Measurements from ENCODE around the gene LOXHD1.

GRCh38 chr18:46477425-46478011 lies 179.5 kb downstream of the LOXHD1 start:
- TF ChIP-seq CTCF (IDR thresholded peaks at IDR 0.05) (no peak), CREB1 (CRISPR knock-in tag; IDR thresholded peaks at IDR 0.05) (no peak), TCF7 (CRISPR knock-in tag; IDR thresholded peaks at IDR 0.05; ENCODE audit: low read depth) (no peak), RELA (CRISPR knock-in tag; IDR thresholded peaks at IDR 0.05; ENCODE audit: borderline replicate concordance) (no peak), E2F5 (CRISPR knock-in tag; IDR thresholded peaks at IDR 0.05) (no peak), JUN (CRISPR knock-in tag; IDR thresholded peaks at IDR 0.05) (no peak), ZNF281 (CRISPR knock-in tag; IDR thresholded peaks at IDR 0.05) (no peak), FOXJ3 (CRISPR knock-in tag; IDR thresholded peaks at IDR 0.05; ENCODE audit: borderline replicate concordance) (no peak), ATF2 (CRISPR knock-in tag; IDR thresholded peaks at IDR 0.05; ENCODE audit: borderline replicate concordance, low read depth) (no peak), NR3C1 (CRISPR knock-in tag; conservative IDR thresholded peaks at IDR 0.05; ENCODE audit: low read depth) (no peak), USF2 (CRISPR knock-in tag; IDR thresholded peaks at IDR 0.05) (no peak), ZNF263 (CRISPR knock-in tag; IDR thresholded peaks at IDR 0.05; ENCODE audit: low read depth) (no peak), PRDM15 (CRISPR knock-in tag; IDR thresholded peaks at IDR 0.05) (no peak), ZBTB21 (CRISPR knock-in tag; IDR thresholded peaks at IDR 0.05; ENCODE audit: borderline replicate concordance) (no peak)
